HEK293 (cell line): ENCODE measurements around the gene FBXO21.
A peak's percentile ranks its signal among the peaks of the same experiment; 100 is the strongest.

ENCODE experiments used
- CTCF ChIA-PET: fragments of 350-600 bp; formaldehyde crosslinking; extraction: SDS; loops from one replicate; lab custom pipeline; 2021; ENCODE audit warnings: antibody characterized with exemption; lab: Yijun Ruan, JAX
- POLR2A ChIA-PET: fragments of 300-600 bp; formaldehyde crosslinking; extraction: SDS; loops from one replicate; lab custom pipeline; 2020; ENCODE audit warnings: antibody characterized with exemption, inconsistent platforms; lab: Yijun Ruan, JAX
- H3K27ac ChIP-seq: fragments of 200-500 bp; sonication (Bioruptor generic); 2 replicates; pipeline ENCODE4 v1.5.1; 2014; ENCODE audit warnings: low read depth, low read length, control low read depth, inconsistent platforms; ENCODE audit errors: extremely low read depth
- H3K36me3 ChIP-seq, 2 experiments: fragments of 200-500 bp in 1 of 2; sonication (Bioruptor generic) in 1 of 2; 1 replicate in 1 of 2; 2 replicates in 1 of 2; pipeline ENCODE4 v1.5.1; 2014 to 2017; ENCODE audit warnings: inconsistent platforms in 2 of 2, low read length in 2 of 2; ENCODE audit not compliant: control insufficient read depth in 2 of 2, insufficient read depth in 1 of 2
- H3K4me1 ChIP-seq: fragments of 200-500 bp; sonication (Bioruptor generic); 2 replicates; pipeline ENCODE4 v1.5.1; 2014; ENCODE audit warnings: mild to moderate bottlenecking, low read length, inconsistent platforms; ENCODE audit not compliant: control insufficient read depth, insufficient read depth
- H3K4me3 ChIP-seq: 2 replicates; pipeline ENCODE4 v1.5.1; 2011; ENCODE audit warnings: low read depth, mild to moderate bottlenecking, control low read depth, low read length, moderate library complexity
- H3K9me3 ChIP-seq: fragments of 200-500 bp; sonication (Bioruptor generic); 2 replicates; pipeline ENCODE4 v1.5.1; 2014; ENCODE audit warnings: low read depth, low read length, inconsistent platforms; ENCODE audit not compliant: control insufficient read depth, insufficient read depth
- BCL6B ChIP-seq: fragments of 450-650 bp; formaldehyde crosslinking; IDR thresholded peaks from 2 replicates; pipeline ENCODE4 v1.5.1; 2017; ENCODE audit warnings: missing biosample characterization, missing genetic modification characterization
- CTCF ChIP-seq: fragments of 450-650 bp; formaldehyde crosslinking; IDR thresholded peaks from 2 replicates; pipeline ENCODE4 v1.5.1; 2016; ENCODE audit warnings: missing biosample characterization, missing genetic modification characterization
- GLIS2 ChIP-seq: fragments of 450-650 bp; formaldehyde crosslinking; IDR thresholded peaks from 2 replicates; pipeline ENCODE4 v1.5.1; 2016; ENCODE audit warnings: missing biosample characterization, missing genetic modification characterization
- INSM2 ChIP-seq: fragments of 450-650 bp; formaldehyde crosslinking; IDR thresholded peaks from 2 replicates; pipeline ENCODE4 v1.5.1; 2016; ENCODE audit warnings: missing biosample characterization, missing genetic modification characterization
- KLF1 ChIP-seq: fragments of 450-650 bp; formaldehyde crosslinking; IDR thresholded peaks from 2 replicates; pipeline ENCODE4 v1.5.1; 2016; ENCODE audit warnings: missing biosample characterization, missing genetic modification characterization
- MZF1 ChIP-seq: fragments of 450-650 bp; formaldehyde crosslinking; IDR thresholded peaks from 2 replicates; pipeline ENCODE4 v1.5.1; 2017; ENCODE audit warnings: missing biosample characterization, missing genetic modification characterization, borderline replicate concordance
- ZBTB17 ChIP-seq: fragments of 450-650 bp; formaldehyde crosslinking; IDR thresholded peaks from 2 replicates; pipeline ENCODE4 v1.5.1; 2016; ENCODE audit warnings: missing biosample characterization, missing genetic modification characterization
- ZEB2 ChIP-seq: fragments of 450-650 bp; formaldehyde crosslinking; IDR thresholded peaks from 2 replicates; pipeline ENCODE4 v1.5.1; 2016; ENCODE audit warnings: missing biosample characterization, missing genetic modification characterization
- ZFHX2 ChIP-seq: fragments of 450-650 bp; formaldehyde crosslinking; conservative IDR thresholded peaks from 2 replicates; pipeline ENCODE4 v1.5.1; 2016; ENCODE audit warnings: missing biosample characterization, missing genetic modification characterization
- ZNF112 ChIP-seq: fragments of 450-650 bp; formaldehyde crosslinking; IDR thresholded peaks from 2 replicates; pipeline ENCODE4 v1.5.0; 2017; ENCODE audit warnings: missing biosample characterization, missing genetic modification characterization
- ZNF114 ChIP-seq: fragments of 450-650 bp; formaldehyde crosslinking; IDR thresholded peaks from 2 replicates; pipeline ENCODE4 v1.5.0; 2017; ENCODE audit warnings: missing biosample characterization, missing genetic modification characterization
- ZNF138 ChIP-seq: fragments of 450-650 bp; formaldehyde crosslinking; IDR thresholded peaks from 2 replicates; pipeline ENCODE4 v1.5.1; 2016; ENCODE audit warnings: missing biosample characterization, missing genetic modification characterization, borderline replicate concordance
- ZNF148 ChIP-seq: fragments of 450-650 bp; formaldehyde crosslinking; IDR thresholded peaks from 2 replicates; pipeline ENCODE4 v1.5.0; 2017; ENCODE audit warnings: missing biosample characterization, missing genetic modification characterization, borderline replicate concordance
- ZNF2 ChIP-seq: fragments of 450-650 bp; formaldehyde crosslinking; IDR thresholded peaks from 2 replicates; pipeline ENCODE4 v1.5.1; 2016; ENCODE audit warnings: missing biosample characterization, missing genetic modification characterization
- ZNF274 ChIP-seq, 2 experiments: fragments of 200-500 bp in 1 of 2; fragments of 450-650 bp in 1 of 2; sonication (Bioruptor generic) in 1 of 2; formaldehyde crosslinking in 1 of 2; IDR thresholded peaks; 2 replicates each; pipeline versions ENCODE4 v1.5.1 to v1.6.1; 2014 to 2016; ENCODE audit warnings: borderline replicate concordance in 1 of 2, inconsistent platforms in 1 of 2, low read length in 1 of 2, missing biosample characterization in 1 of 2, missing genetic modification characterization in 1 of 2
- ZNF548 ChIP-seq: fragments of 450-650 bp; formaldehyde crosslinking; IDR thresholded peaks from 2 replicates; pipeline ENCODE4 v1.5.1; 2016; ENCODE audit warnings: missing biosample characterization, missing genetic modification characterization
- ZNF610 ChIP-seq: fragments of 450-650 bp; formaldehyde crosslinking; IDR thresholded peaks from 2 replicates; pipeline ENCODE4 v1.5.1; 2016; ENCODE audit warnings: missing biosample characterization, missing genetic modification characterization, borderline replicate concordance
- ZNF621 ChIP-seq: fragments of 450-650 bp; formaldehyde crosslinking; IDR thresholded peaks from 2 replicates; pipeline ENCODE4 v1.5.1; 2017; ENCODE audit warnings: missing biosample characterization, missing genetic modification characterization
- ZNF629 ChIP-seq: fragments of 450-650 bp; formaldehyde crosslinking; IDR thresholded peaks from 2 replicates; pipeline ENCODE4 v1.5.1; 2017; ENCODE audit warnings: missing biosample characterization, missing genetic modification characterization

Gene FBXO21

GRCh38 chr12:117143008-117143532 lies 47.2 kb downstream of the FBXO21 start (continued):
- TF ChIP-seq ZEB2 (tag by site-specific recombination) (0 out of 2 replicates have a peak, but pooled peaks have one; percentile 33), ZNF621 (tag by site-specific recombination) (no peak), ZNF629 (tag by site-specific recombination) (peak; percentile 97), INSM2 (tag by site-specific recombination) (0 out of 2 replicates have a peak, but pooled peaks have one; percentile 46)

GRCh38 chr12:117142094-117142493 lies 48.2 kb downstream of the FBXO21 start:
- H3K27ac ChIP-seq, result no peak overlapping the region
- H3K9me3 ChIP-seq, result no peaks in the 10 kb centered on the region
- H3K4me3 ChIP-seq, result no peak overlapping the region
- peaks cover 3 to 20% of the 10 kb centered on the region in 2 experiments; a peak in 2 of 3 replicates for H3K36me3 ChIP-seq
- ChIA-PET CTCF (interaction anchor here (0.6 to 1.5 kb wide), 4 partner anchors 9 to 116 kb away, joined by 4 to 5 read pairs (median 4); no protein-coding TSS in a partner anchor), POLR2A (no interaction called here)
- TF ChIP-seq ZNF548 (tag by site-specific recombination) (no peak), ZNF2 (tag by site-specific recombination) (no peak), ZNF114 (tag by site-specific recombination) (no peak), ZNF112 (tag by site-specific recombination) (no peak), ZNF610 (tag by site-specific recombination) (no peak), GLIS2 (no peak), BCL6B (tag by site-specific recombination) (no peak), ZNF138 (tag by site-specific recombination) (no peak), KLF1 (tag by site-specific recombination) (no peak), ZBTB17 (tag by site-specific recombination) (no peak), ZNF148 (tag by site-specific recombination) (no peak)
- H3K4me1 ChIP-seq, result no peaks in the 10 kb centered on the region

GRCh38 chr12:117141097-117141898 lies 49.0 kb downstream of the FBXO21 start:
- CTCF ChIA-PET, result interaction anchor here (1.0 to 1.5 kb wide), 3 partner anchors 10 to 13 kb away, joined by 4 to 5 read pairs (median 5); no protein-coding TSS in a partner anchor
- Histone ChIP-seq H3K27ac (no peak overlapping the region), H3K9me3 (no peaks in the 10 kb centered on the region), H3K36me3 (peaks cover 3 to 17% of the 10 kb centered on the region in 2 experiments; a peak in 1 of 3 replicates), H3K4me3 (no peak overlapping the region), H3K4me1 (no peaks in the 10 kb centered on the region)
- POLR2A ChIA-PET, result no interaction called here
- no peak for TF ChIP-seq ZNF148 (tag by site-specific recombination)
- no peak for TF ChIP-seq ZFHX2
- no peak for TF ChIP-seq ZNF274 (IDR thresholded peaks at IDR 0.05; ENCODE audit: low read length)
- TF ChIP-seq ZNF274 (tag by site-specific recombination; IDR thresholded peaks at IDR 0.05; ENCODE audit: borderline replicate concordance), result no peak
- no peak for TF ChIP-seq MZF1 (tag by site-specific recombination)
- TF ChIP-seq CTCF (tag by site-specific recombination), result no peak
- TF ChIP-seq ZNF629 (tag by site-specific recombination), result no peak
